ELR (cell line): ENCODE measurements around the gene MB21D2.
"Not testable (repeated sequence)": the region's sequence is repeated elsewhere in the genome, so short reads cannot be mapped to it uniquely, and the experiment has no call there.

Experiments used
- DNase-seq: peaks from one replicate; pipeline ENCODE4 v3.0.0-alpha.2; 2015; ENCODE audit warnings: low read depth

MB21D2 gene

GRCh38 chr3:192802957-192803899 is 114.4 kb downstream of the MB21D2 start:
- DNase-seq: peak; percentile 63

GRCh38 chr3:192801985-192802384 is 115.7 kb downstream of the MB21D2 start:
- no peak for DNase-seq

GRCh38 chr3:192799721-192800120 is 117.9 kb downstream of the MB21D2 start:
- DNase-seq: no peak

GRCh38 chr3:192795021-192795420 is 122.6 kb downstream of the MB21D2 start:
- peak; percentile 15 for DNase-seq

- DNase-seq: peak; percentile 19
Measured at GRCh38 chr3:192794216-192794615, 123.4 kb downstream of the MB21D2 start.

GRCh38 chr3:192788816-192789515 is 128.7 kb downstream of the MB21D2 start:
- DNase-seq: not testable (repeated sequence)

GRCh38 chr3:192778508-192778907 is 139.1 kb downstream of the MB21D2 start:
- no peak for DNase-seq

GRCh38 chr3:192774341-192774740 is 143.3 kb downstream of the MB21D2 start:
- not testable (repeated sequence) for DNase-seq

GRCh38 chr3:192772240-192772894 is 145.3 kb downstream of the MB21D2 start:
- DNase-seq: peak; percentile 62

GRCh38 chr3:192758654-192759053 is 159.0 kb downstream of the MB21D2 start:
- DNase-seq: no peak

GRCh38 chr3:192751148-192751547 is 166.5 kb downstream of the MB21D2 start:
- no peak for DNase-seq

- DNase-seq: no peak
Measured at GRCh38 chr3:192750201-192750600, 167.5 kb downstream of the MB21D2 start.

GRCh38 chr3:192747746-192748145 is 169.9 kb downstream of the MB21D2 start:
- no peak for DNase-seq

- no peak for DNase-seq
Measured at GRCh38 chr3:192747145-192747544, 170.5 kb downstream of the MB21D2 start.
